ENCODE measurements around the gene SNX17.
"Not testable (repeated sequence)": the region's sequence is repeated elsewhere in the genome, so short reads cannot be mapped to it uniquely, and the experiment has no call there.

The SNX17 gene

DNA sequence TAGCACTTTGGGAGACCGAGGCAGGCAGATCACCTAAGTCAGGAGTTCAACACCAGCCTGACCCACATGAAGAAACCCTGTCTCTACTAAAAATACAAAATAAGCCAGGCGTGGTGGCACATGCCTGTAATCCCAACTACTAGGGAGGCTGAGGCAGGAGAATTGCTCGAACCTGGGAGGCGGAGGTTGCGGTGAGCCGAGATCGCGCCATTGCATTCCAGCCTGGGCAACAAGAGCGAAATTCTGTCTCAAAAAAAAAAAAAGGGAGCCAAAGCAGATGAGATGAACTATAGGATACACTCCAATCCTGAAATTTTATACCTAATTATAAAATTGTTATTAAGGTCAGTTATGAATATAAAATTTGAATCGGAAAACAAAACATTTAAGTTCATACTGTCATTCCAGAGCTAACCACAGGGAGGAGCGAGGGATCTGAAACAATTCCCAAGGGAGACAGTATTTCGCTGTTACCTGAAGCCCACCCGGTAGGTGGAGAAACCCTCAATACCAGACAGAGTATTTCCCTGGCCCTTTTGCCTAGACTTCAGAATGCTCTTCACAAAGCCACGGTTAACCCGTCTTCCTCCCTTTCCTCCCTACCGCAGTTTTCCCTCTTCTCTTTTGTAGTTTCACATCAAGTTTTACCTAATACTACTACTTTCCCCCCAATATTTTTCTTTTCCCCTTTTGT, 37.5 kb downstream of the SNX17 start:
- peak; percentile 90 for FAIRE-seq

DNA sequence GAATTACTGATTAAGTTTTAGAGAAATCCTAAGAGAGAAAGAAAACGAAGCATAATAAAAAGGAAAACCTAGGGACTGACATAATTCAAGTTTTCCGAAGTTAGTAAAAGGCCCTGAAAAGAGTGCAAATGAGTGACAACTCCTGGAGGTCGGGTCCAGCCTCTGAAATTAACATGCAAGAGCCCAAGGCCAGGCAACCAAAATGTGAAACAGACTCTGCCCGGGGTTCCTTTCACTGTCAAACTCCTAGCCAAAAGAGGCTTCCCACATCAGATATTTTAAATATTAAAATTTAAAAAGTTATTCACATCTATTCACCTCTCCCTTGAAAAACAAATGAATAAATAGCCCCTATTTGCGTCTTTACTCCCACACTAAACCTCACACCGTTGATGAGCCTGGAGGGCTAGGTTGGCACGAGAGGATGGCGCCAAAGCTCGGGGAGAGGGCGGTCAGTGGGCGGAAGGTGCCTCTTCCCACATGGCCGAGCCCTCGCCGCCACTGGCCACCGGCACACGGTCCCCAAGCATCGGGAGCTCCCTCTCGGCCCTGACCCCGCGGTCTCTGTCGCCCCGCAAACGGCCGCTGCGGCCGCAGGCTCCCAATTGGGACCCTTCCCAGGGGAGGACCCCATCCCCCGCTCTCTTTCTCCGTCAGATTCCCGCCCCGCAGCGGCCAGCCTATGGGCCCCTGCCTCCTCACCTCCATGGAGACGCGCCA, 38.3 kb downstream of the SNX17 start:
- no peak for FAIRE-seq

DNA sequence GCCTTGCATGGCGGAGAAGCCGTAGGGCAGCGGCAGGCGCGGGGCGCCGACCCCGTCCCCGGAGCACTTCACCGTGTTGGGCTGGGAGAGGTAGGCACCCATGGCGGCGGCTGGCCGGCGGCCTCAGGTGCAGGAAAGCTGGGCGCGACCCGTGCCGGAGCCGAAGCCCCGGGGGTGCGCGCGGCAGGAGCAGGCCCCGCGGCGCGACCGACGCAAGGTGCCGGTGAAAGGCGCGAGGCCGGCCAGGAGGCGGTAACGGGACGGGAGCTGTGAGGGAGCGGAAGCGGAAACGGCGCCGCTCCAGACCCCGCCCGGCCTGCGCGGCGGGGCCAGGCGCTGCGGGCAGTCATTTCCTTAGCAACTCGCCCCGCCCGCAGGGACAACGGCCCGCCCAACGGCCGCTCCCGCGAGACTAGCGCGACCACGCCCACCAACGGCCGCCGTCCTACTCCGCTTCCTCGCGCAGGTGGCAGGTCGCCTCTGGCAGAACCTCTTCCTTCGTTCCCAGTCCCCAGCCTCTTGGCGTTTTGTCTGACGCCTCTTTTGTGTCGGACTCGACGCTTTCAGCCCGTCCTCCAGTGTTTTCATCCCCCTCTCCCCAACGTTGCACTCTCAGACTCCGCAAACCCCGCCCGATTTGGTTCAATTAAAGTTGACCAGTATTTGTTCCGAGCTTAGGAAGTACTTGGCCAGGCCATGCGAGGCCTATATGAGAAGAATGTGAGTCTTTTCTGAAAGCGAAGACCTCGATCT, 39.1 kb downstream of the SNX17 start, which contains the start of gene PPM1G:
Gene PPM1G, minus strand, starts transcription at position 271 of the 753 bp plus-strand sequence. Its CDS starts 169 bp downstream, at position 102.
- no peak for FAIRE-seq

DNA sequence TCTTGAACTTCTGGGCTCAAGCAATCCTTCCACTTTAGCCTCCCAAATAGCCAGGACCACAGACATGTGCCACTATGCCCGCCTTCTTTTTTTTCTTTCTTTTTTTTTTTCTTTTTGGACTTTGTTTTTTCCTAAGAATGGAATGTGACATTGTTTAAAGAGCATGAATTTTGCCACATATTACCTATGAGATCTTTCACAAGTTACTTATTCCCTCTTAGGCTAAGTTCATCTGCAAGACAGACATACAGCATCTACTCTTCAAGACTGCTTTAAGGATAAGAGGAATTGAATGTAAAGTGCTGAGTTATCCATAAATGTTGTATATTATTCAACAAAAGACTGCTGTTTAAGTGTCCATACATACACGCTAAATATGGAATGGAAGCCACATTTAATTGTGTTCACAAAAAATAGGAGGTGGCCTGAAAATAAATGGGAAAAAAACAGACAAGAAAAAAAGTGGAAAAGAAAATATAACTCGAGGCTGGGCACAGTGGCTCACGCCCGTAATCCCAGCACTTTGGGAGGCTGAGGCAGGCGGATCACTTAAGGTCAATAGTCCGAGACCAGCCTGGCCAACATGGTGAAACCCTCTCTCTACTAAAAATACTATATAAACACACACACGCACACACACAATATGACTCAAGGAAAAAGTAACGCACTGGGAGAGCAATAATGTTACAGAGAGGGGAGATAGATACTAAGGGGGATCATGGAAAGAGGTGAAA, 42.2 kb downstream of the SNX17 start:
- FAIRE-seq = no peak

DNA sequence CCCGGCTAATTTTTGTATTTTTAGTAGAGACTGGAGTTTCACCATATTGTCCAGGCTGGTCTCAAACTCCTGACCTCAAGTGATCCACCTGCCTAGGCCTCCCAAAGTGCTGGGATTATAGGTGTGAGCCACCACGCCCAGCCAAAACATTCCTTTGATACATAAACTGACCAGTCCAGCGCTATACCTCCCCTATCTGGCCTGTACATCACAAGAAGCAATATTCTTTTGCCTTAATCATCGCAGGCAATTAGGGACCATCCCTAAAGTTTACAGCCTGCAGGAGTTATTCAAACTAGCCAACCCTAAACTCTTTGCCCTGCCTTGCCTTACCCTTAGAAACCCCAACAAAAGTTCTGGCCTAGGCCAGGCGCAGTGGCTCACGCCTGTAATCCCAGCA, 45.7 kb downstream of the SNX17 start:
- FAIRE-seq = no peak

DNA sequence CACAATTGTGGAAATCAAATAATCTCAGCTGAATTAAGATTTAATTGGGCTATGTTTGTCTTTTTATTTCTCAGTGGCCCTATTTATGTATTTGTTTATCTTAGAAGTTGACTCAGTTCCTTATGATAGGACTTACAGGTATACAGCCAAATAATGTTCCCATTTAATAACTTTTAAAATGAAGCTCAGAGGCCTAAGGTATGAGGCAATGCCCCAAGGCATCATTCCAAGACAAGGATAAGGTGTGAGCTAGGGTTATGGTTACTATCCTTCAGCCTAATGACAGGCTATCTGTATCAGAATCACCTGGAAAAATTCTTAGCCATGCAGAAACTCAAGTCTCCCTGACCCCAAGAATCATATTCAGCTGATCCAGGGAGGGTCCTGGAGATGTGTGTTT, 50.6 kb downstream of the SNX17 start:
- FAIRE-seq = no peak

DNA sequence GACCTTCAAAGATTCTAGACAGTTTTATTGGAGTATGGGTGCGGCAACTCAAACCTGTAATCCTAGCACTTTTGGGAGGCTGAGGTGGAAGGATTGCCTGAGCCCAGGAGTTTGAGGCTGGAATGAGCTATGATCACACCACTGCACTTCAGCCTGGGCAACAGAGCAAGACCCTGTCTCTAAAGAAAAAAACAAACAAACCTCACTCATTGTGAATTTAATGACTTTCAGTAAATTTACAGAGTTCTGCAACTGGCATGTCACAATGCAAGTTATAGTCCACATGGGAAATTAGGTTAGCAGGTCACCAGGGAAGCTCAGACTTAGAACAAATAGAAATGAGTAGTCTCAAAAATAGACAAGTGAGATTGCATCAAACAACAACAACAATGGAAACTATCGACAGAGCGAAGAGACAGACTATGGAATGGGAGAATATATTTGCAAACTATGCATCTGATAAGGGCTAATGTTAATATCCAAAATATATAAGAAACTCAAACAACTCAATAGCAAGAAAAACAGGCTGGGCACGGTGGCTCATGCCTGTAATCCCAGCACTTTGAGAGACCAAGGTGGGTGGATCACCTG, 51.3 kb downstream of the SNX17 start:
- FAIRE-seq = no peak

DNA sequence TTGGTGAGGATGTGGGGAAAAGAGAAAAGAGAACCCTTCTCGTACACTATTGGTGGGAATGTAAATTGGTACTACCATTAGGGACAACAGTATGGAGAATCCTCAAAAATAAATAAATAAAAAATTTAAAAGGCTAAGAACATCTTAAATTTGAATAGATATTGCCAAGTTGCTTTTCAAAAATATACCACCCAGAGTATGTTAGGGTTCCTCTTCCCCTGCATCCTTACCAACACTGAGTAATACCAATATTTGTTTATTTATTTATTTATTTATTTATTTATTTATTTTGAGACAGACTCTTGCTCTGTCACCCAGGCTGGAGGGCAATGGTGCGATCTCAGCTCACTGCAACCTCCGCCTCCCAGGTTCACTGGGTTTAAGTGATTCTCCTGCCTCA, 52.5 kb downstream of the SNX17 start:
- FAIRE-seq = no peak

DNA sequence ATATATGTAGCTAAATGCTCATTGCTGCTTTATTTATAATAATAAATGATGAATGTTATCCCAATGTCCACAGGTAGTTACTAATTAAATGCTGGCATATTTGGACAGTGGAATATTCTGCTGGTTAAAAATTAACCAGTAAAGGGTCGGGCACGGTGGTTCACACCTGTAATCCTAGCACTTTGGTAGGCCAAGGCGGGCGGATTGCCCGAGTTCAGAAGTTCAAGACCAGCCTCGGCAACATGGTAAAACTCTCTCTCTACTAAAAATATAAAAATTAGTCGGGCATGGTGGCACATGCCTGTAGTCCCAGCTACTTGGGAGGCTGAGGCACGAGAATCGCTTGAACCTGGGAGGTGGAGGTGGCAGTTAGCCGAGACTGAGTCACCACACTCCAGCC, 54.6 kb downstream of the SNX17 start:
- FAIRE-seq = not testable (repeated sequence)
